NCI-H146 treated with DMSO at 0.1 percent for 48 hours (cell line): ENCODE results near the gene PEX12.
"Not testable (repeated sequence)": the region's sequence is repeated elsewhere in the genome, so short reads cannot be mapped to it uniquely, and the experiment has no call there.

Source experiments
- DNase-seq: peaks from one replicate; lab custom pipeline; 2025; ENCODE audit not compliant: unreplicated experiment; lab: John Stamatoyannopoulos, UW

Gene PEX12

DNA sequence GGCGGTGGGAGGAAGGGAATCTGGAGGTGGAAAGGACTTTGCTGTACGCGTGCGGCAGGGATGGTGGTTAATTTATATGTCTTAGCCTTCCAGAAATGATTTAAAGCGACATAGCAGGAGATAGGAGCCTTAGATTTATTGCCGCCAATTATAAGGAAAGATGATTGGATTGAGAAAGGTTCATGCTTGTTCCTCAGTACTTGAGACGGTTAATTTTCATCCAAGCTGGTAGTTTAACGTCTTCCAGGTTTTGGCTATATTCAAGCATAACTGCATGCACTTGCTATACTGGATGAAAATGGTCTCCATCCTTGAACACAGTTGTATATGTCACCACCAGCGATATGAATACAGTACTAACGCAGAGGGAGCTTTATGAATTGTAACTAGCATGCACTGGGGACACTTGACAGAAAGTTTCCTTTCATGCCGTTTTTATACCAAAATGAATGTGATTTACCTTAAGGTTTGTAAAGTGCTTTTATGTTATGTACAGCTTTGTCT lies 610 bp upstream of the PEX12 start:
- no peak for DNase-seq

DNA sequence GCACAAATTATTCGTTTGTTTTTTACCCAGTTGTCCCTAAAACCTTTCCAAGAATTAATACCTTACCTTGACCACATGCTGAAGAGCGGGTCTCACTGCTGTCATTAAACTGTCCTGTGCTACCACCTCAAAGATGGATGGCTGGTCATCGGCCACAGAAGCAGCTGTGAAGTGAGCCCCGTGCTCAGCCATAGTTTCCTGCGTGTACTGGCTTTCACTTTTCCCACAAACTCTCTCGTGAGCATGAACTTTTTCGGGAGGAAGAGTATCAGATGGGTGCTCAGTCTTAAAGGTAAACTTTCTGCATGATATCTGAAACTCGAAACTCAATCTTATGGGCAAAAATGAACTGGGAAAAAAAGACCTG lies 558 bp downstream of the PEX12 start:
- no peak for DNase-seq

DNA sequence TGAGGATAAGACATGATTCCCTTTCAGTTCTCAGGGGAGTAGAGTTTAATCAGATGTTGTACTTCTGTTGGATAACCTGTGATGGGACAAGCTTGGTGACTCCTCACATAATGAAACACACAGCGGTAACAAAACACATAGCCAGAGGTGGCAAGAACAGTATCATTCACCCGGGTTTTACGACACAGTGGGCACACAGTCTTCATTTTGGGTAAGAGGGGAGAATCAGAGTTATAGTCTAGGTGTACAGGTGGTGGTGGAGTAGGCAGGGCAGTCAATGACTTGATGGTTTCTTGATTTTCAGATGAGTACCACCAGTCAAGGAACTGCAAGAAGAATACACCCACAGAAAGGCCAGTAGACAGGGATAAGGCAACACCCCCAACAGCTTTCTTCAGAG lies 2.6 kb downstream of the PEX12 start:
- no peak for DNase-seq

DNA sequence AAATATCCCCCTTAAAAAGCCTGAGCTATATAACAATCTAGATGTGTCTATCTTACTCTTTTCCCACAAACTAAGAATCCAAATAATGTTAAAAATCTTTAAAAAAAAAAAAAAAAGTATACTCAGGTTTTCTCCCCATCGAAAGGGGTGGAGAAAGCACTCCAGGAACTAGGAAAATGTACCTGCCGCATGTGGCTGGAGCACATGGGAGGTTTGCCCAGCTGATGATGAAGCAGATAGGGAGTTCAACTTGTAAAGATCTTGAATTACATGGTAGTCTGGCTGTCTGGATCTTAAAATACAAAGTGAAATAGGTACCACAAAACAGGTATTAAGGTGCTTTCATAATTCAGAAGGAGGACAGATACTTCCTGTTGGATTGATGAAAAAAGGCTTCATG lies 9.0 kb downstream of the PEX12 start:
- no peak for DNase-seq

DNA sequence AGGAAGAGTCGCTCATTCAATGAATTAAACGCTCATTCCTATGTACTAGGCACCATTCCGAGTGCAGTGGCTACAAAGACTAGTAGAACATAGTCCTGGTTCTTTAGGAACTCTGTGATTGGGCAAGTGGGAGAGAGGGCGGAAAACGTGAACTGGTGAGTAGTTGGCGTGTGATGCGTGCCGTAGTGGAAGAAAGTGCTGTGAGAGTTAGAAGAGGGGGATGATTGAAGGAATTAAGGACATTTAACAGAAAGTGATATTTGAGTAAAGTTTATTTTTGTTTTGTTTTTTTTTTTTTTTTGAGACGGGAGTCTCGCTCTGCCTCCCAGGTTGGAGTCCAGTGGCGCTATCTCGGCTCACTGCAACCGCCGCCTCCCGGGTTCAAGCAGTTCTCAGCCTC lies 9.8 kb downstream of the PEX12 start:
- DNase-seq: no peak

DNA sequence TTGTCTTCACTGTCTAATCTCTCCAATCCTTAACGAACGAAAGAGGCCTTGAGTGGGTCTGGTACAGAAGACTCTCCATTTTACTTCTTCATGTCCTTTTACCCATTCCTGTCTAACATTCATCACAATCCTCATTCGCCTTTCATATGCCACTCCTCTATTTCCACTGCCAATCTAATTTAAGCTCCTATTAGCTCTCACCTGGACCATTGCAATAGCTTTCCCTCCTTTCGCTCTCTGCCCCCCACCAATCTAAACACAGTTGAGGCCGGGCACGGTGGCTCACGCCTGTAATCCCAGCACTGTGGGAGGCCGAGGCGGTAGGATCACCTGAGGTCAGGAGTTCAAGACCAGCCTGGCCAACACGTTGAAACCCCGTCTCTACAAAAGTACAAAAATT lies 11.4 kb downstream of the PEX12 start:
- DNase-seq: no peak

DNA sequence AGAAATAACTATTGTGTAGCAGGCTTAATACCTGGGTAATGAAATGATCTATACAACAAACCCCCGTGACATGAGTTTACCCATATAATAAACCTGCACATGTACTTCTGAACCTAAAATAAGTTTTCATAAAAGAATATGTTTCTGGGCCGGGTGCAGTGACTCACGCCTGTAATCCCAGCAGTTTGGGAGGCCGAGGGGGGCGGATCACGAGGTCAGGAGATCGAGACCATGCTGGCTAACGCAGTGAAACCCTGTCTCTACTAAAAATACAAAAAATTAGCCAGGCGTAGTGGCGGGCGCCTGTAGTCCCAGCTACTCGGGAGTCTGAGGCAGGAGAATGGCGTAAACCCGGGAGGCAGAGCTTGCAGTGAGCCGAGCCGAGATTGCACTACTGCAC lies 15.2 kb downstream of the PEX12 start:
- not testable (repeated sequence) for DNase-seq

DNA sequence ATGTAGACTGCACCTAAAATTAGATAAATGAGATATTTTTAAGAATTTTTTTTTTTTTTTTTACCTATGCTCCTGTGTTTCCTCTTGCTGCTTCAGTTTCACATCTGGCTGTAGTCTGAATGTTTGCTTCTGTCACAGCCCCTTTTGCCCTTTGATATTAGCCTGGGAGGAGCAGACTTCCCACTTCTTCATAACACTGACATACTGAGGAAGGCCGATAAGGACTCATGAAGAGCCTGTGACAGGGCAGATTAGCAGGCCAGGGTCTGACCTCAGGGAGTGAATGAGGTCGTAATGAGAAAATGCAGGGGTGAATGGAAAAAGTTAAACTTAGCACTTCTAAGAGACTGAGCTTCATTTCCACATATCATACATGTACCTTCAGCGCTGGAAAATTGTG lies 17.7 kb downstream of the PEX12 start, which contains the start of gene SLFN14:
SLFN14 (minus strand) TSS at position 117 of the 400 bp plus-strand sequence. CDS start 2,757 bp downstream, outside the sequence.
- DNase-seq: no peak

DNA sequence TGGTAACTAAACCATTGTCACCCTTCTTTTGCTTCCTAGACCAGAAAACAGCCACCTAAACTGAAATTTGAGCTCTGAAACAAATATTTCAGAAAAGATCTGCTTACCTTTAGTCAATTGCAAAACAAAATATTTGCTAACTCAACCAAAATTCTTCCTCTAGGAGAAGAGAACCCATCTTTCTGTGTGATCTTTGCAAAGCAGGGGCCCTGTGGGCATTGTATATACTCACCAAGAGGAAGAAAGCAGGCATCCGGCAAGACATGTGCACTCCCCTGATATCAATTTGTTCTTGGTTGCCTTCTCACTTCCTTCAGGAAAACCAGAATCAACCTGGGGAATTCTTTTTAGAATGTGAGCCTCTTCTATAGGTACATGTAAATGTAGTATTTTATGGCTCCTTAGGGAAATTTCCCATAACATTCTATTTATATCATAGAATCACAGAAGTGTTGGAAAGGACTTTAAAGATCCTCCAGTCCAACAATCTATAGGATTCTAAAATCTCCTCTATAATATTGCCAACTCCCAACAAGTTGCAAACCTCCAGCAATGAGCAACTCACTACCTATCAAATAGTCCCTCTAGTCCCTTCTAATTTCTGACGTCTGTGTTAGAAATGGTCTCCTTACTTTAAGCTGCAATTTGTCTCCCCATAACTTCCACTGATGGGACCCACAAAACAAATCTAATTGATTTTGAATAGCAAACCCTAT lies 18.7 kb downstream of the PEX12 start:
- DNase-seq: no peak

DNA sequence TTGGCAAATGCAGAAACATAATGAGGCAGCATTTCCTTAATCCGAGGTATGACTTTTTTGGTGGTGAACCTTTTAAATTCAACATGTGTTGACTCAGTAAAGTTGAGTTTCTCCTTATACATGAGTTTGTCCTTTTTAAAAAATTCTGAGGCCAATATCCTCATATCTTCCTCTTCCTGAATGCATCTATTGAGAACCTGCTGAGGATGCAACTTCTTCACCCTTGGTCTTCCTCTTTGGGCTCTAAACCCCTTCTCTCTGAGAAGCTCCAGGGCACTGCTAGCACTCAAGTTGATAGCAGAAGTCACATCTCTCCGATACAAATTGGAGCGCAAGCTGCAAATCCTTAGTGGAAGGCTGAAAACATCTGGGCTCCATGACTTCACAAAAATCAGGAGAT lies 21.0 kb downstream of the PEX12 start:
- DNase-seq: no peak

DNA sequence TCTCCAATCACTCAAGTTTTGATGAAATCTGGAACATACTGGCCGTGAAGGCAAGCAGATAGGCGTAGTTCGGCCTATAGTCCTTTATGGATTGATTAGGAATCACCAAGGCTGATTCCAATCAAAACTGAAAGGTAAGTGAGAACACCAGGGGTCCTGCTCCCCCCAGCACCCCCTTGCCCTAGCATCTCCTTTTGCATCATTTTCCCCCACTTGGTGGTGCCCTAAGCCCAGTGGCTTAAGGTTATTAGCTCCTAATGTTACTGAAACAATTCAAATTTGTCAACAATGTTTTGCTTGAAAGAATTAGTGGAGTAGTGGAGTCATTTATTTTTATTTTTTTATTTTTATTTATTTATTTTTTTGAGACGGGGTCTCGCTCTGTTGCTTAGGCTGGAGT lies 22.7 kb downstream of the PEX12 start:
- DNase-seq: no peak

DNA sequence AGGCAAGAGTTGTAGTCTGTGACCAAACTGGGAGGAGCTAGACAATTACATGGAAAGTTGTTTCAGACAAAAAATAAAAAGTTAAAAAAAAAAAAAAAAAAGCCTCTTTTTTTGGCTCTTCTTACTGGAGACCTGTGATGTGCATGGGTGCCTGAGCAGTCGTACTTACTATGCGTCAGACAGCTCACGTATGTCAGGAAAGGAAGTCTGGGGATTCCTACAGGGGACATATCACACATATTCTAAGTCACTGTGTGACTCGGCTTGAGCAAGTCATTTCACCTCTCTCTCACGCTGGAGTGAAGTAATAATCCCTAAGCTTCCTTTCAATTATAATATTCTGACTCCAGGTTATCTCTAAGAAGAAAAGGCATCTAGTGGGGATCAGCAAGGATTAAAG lies 23.7 kb downstream of the PEX12 start:
- DNase-seq: no peak

DNA sequence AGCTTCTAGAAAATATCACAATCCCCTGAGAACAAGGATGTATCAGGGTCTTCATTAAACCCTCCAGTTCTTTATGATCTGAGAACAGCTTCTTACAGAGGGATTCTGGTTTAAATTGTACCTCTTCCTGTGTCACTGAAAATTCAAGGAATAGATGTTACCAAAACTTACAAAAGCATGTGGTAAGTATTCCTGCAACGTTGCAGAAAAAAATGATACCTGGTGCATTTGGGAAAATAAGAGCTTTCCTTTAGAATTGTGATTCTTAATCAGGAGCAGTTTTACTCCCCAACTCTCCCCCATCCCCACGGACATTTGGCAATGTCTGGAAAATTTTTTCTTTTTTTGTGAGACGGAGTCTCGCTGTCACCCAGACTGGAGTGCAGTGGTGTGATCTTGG lies 25.1 kb downstream of the PEX12 start:
- no peak for DNase-seq

DNA sequence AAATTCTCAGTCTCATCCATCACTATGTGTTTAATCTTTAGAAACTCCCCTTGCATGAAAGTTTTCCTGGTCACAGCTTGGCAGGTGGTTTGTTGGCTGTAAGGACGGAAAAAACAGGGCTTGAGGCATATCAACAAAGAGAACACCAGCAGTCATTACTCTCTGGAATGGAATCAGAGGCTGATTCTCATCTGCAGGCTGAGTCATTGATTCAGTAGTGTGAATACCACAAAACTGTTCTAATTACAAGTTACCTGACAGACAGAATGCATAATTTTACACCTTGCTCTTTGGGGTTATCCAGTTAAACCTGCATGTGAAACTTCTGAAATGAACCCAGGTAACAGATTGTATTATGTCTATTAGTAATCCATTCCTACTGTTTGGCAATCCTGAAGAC lies 29.4 kb downstream of the PEX12 start:
- DNase-seq: no peak

DNA sequence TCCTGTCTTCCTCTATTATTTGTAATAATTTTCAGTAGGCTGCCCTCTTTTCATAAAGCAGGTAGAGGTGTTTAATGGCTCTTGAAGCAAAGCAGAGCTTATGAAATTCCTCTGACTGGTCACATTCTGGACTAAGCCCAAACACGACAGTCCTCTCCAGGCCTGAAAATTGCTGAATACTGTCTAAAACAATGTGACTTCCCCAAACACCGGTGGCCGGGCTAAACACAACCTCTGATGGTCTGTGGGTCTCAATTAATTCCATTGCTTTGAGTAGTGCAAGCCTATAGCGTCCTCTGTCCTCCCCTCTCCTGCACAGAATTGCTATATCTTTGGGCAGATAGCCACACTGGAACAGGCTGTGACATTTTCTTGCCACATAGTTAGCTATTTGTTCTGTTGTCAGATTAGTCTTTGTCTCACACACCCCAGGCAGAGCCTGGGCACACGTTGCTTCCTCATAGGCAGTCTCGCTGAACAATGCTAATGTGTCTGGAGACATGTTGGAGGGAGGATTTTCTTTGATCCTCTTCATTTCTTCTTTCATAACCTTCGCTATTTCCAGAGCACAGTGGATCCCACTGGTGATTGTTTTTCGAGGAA lies 30.1 kb downstream of the PEX12 start:
- no peak for DNase-seq

DNA sequence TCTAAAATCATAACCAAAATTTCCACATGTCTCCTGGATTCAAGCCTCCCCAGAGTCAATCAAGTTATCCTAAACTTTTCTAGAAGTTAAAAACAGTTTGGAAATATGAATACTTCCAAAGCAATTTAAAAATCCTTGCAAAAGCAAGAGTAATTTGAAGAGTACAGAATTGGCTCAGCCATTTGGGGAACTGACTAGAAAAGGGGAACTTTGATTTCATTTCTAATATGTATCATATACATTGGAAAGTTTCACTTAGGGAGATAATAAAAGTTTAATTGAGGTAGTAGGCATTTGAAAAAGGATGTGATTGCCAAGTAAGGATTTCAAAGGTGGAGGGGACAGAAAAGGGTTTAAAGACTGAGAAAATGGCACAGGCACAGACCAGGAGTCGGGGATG lies 31.9 kb downstream of the PEX12 start:
- DNase-seq: no peak

DNA sequence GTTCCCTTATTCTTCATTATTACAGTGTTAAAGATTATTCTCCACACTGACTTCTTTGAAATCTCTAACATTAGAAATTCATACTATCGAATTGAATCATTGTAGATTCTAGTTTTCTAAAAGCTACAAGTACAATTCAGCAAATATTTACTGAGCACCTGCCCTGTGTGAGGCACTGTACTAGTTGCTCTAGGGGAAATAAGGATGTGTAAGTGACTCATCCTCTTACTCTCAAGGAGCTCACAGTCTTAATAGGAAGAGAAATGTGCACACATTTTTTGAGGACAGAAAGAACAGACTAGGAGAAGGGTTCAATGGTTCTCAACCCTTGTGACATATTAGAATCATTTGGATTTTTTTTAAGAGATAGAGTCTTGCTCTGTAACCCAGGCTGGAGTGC lies 33.2 kb downstream of the PEX12 start:
- no peak for DNase-seq

DNA sequence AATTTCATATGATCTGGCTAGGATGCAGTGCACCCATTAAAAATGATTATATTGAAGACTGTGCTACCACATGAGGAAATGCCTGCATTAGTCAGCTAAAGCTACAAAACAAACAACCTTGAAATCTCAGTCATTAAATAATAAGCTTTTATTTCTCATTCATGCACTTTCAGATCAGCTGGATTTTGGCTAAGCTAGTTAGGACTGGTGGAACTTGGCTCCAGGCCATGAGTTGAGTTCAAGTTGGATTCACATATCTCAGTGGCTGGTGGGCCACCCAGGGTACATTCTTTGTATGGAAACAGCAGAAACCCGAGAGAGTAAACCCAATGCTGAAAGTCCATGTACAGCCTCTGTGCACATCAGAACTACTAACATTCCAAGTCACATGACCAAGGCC lies 34.5 kb downstream of the PEX12 start:
- DNase-seq: no peak

DNA sequence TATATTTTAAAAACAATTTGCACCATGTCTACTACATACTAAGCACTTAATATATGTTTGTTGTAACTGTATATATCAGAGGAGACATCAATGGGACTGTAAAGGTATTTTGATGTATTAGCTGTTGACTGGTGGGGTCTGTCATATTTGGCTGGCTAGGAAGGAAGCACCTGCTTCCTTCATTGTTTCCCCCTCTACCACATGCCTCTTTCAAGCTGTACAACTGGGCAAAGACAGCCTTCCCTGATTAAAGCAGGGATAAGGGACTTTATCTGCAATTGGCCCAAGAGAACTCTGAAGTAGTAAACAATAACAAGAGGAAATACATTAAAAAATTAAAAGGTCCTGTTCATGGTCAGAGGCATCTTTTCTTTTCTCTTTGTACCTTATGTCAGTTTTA lies 35.4 kb downstream of the PEX12 start:
- DNase-seq: no peak

DNA sequence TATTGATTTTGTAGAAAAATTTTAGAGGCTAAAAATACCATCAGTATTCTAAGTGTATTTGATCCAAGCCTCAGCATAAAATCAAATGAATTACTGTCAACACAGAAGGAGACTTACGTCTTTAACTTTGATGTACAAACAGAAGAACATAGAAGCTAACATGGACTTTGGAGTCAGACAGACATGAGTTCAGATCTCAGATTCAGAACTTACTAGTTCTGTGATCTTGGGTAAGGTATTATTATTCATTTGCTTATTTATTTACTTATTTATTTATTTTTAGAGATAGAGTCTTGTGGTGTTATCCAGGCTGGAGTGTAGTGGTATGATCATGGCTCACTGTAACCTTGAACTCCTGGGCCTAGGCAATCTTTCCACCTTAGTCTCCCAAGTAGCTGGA lies 36.9 kb downstream of the PEX12 start:
- no peak for DNase-seq

DNA sequence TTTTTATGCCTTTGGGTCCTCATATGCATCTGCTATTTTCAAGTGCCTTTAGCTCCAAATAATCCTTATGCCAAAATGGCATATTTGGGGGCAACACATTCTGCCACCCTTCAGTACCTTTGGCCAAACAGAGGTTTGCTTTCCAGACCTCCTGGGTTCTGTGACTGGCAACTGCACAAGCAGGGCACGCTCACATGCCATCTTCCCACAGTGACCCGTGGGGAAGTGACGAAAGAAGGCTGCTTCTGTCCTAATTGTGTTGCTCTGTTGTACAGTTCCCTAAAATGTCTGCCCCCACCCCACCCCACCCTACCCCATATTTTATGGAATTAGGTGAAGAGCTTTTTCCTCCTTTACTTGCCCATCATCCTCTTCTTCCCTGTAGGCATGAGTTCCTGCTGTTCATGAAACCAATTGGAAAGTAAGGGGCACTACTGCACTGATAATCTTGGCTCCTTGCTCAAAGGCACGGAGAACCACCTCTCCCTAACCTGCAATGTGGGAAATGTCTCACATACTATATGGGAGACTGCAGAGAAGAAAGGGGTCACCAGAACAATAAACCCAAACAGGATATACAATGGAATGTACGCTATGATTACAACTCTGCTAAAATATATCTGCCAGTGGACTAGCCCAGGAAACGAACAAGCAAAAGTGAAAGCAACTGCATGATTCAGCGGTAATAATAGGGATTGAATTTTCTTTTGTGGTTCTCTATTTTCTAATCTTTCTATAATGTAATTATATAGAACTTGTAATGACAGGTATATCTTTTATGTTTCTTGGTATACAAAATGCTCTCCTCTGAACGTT lies 37.6 kb downstream of the PEX12 start:
- no peak for DNase-seq

DNA sequence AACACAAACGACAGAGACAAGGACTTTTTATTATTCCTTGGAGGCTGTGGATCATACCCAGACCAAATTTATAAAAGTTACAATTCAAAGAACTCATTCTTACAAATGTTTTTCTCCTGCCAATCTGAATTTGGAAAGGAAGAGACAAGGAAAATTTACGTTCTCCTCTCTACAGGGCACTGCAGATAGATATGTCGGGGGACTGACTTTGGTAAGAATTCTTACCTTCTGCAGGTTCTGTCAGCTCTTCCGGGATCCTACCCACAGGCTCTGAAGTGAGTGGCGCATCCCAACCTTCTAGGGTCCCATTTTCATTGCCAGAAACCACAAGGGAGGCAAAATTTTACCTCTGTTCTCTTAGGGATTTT lies 38.7 kb downstream of the PEX12 start:
- DNase-seq: no peak
